ENCODE results near the gene TPT1.

TPT1 gene

GRCh38 chr13:45333251-45333976 is 7.6 kb downstream of the TPT1 start:
- DNase-seq = no peak

- no peak for DNase-seq
Observed at GRCh38 chr13:45332831-45333219, 8.2 kb downstream of the TPT1 start.

GRCh38 chr13:45332036-45332830 is 8.8 kb downstream of the TPT1 start:
- no peak for DNase-seq

- no peak for DNase-seq
Observed at GRCh38 chr13:45331692-45332035, 9.3 kb downstream of the TPT1 start.

- no peak for DNase-seq
Observed at GRCh38 chr13:45331123-45331619, 9.8 kb downstream of the TPT1 start.

GRCh38 chr13:45328661-45329111 is 12.3 kb downstream of the TPT1 start:
- no peak for DNase-seq

- DNase-seq = no peak
Observed at GRCh38 chr13:45327253-45327955, 13.6 kb downstream of the TPT1 start.

GRCh38 chr13:45325806-45326205 is 15.2 kb downstream of the TPT1 start:
- no peak for DNase-seq

- DNase-seq = no peak
Observed at GRCh38 chr13:45320876-45321629, 19.9 kb downstream of the TPT1 start.

GRCh38 chr13:45316996-45317395 is 24.0 kb downstream of the TPT1 start:
- DNase-seq = no peak

GRCh38 chr13:45316338-45316737 is 24.6 kb downstream of the TPT1 start:
- DNase-seq = no peak

- DNase-seq = no peak
Observed at GRCh38 chr13:45315520-45316167, 25.3 kb downstream of the TPT1 start.

- DNase-seq = no peak
Observed at GRCh38 chr13:45314822-45315221, 26.2 kb downstream of the TPT1 start.

GRCh38 chr13:45310341-45311131 is 30.4 kb downstream of the TPT1 start:
- DNase-seq = no peak

GRCh38 chr13:45306966-45307365 is 34.0 kb downstream of the TPT1 start:
- no peak for DNase-seq

GRCh38 chr13:45305079-45305478 is 35.9 kb downstream of the TPT1 start:
- no peak for DNase-seq

- no peak for DNase-seq
Observed at GRCh38 chr13:45303866-45304265, 37.1 kb downstream of the TPT1 start.

GRCh38 chr13:45303026-45303425 is 38.0 kb downstream of the TPT1 start:
- no peak for DNase-seq

- DNase-seq = no peak
Observed at GRCh38 chr13:45302507-45302906, 38.5 kb downstream of the TPT1 start.

GRCh38 chr13:45301263-45301662 is 39.7 kb downstream of the TPT1 start:
- no peak for DNase-seq

GRCh38 chr13:45300190-45300985 is 40.6 kb downstream of the TPT1 start:
- no peak for DNase-seq

Data from NCI-H446 treated with DMSO at 0.1 percent for 48 hours (cell line).